Loucy (cell line): Measurements from ENCODE around the gene TBC1D22A.

Experiments
- CTCF ChIP-seq: fragments of 200-600 bp; sonication (generic); conservative IDR thresholded peaks from 2 replicates; pipeline ENCODE4 v1.5.1; 2014; ENCODE audit warnings: mild to moderate bottlenecking, antibody characterized with exemption, low read length
- EZH2phosphoT487 ChIP-seq: fragments of 200-600 bp; IDR thresholded peaks from 2 replicates; pipeline ENCODE4 v1.6.1; 2018; ENCODE audit warnings: antibody characterized with exemption, mild to moderate bottlenecking, moderate library complexity, borderline replicate concordance

- TF ChIP-seq CTCF (no peak), EZH2phosphoT487 (no peak)
Measured at GRCh38 chr22:46795140-46795539, 32.7 kb downstream of the TBC1D22A start.
